PC-3 (cell line): ENCODE data around the gene ORC1.

Source experiments
- EZH2 ChIP-seq: fragments of 300-600 bp; sonication (generic); IDR thresholded peaks from one replicate; pipeline ENCODE4 v1.6.1; 2017; ENCODE audit warnings: antibody characterized with exemption, mild to moderate bottlenecking, low read length; ENCODE audit not compliant: unreplicated experiment
- TF ChIP-seq, protein P1 (sequence below): fragments of 300-600 bp; sonication (generic); conservative IDR thresholded peaks from 2 replicates; pipeline ENCODE4 v1.5.1; 2017; ENCODE audit warnings: antibody characterized with exemption, low read depth, mild to moderate bottlenecking, low read length

DNA sequence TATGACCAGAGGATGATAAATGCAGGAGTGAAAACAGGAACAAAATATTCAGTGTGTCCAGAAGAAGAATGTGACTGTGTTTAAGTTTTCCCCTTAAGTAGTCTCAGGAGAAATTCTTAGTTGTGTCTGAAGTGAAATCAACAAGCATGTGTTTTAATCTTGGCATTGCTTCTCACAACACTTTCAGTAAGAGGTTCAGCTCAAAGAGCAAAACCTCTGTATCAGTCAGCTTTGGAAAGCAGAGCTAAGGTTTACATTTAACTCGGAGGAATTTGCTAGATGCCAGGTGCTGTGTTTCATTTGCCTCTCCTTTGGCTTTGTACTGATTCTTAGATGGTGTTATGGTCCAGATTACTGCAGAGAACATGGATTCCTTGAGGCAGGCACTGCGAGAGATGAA is 66.8 kb downstream of the ORC1 start:
- TF ChIP-seq, protein P1, sequence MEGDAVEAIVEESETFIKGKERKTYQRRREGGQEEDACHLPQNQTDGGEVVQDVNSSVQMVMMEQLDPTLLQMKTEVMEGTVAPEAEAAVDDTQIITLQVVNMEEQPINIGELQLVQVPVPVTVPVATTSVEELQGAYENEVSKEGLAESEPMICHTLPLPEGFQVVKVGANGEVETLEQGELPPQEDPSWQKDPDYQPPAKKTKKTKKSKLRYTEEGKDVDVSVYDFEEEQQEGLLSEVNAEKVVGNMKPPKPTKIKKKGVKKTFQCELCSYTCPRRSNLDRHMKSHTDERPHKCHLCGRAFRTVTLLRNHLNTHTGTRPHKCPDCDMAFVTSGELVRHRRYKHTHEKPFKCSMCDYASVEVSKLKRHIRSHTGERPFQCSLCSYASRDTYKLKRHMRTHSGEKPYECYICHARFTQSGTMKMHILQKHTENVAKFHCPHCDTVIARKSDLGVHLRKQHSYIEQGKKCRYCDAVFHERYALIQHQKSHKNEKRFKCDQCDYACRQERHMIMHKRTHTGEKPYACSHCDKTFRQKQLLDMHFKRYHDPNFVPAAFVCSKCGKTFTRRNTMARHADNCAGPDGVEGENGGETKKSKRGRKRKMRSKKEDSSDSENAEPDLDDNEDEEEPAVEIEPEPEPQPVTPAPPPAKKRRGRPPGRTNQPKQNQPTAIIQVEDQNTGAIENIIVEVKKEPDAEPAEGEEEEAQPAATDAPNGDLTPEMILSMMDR: no peak
- no peak for TF ChIP-seq EZH2
